GM12865 (cell line): ENCODE results near the gene ZSCAN2.

Experiments
- DNase-seq: peaks from one replicate; pipeline ENCODE4 v3.0.0; 2010; ENCODE audit warnings: low read depth
- H3K4me3 ChIP-seq: 2 replicates; pipeline ENCODE4 v1.5.1; 2011; ENCODE audit warnings: mild to moderate bottlenecking, low read depth, low read length, control low read depth
- CTCF ChIP-seq: IDR thresholded peaks from 2 replicates; pipeline ENCODE4 v1.5.1; 2011; ENCODE audit warnings: low read length, control low read depth, low read depth, inconsistent platforms; ENCODE audit not compliant: insufficient read depth; ENCODE audit errors: missing control alignments

ZSCAN2 gene

GRCh38 chr15:84661001-84661400 is 60.2 kb downstream of the ZSCAN2 start:
- TF ChIP-seq CTCF = no peak
- DNase-seq = no peak
- H3K4me3 ChIP-seq = no peak overlapping the region

GRCh38 chr15:84666373-84666772 is 65.6 kb downstream of the ZSCAN2 start:
- no peak for TF ChIP-seq CTCF
- DNase-seq = no peak
- no peak overlapping the region for H3K4me3 ChIP-seq

GRCh38 chr15:84668221-84668982 is 67.6 kb downstream of the ZSCAN2 start:
- DNase-seq = no peak
- no peak overlapping the region for H3K4me3 ChIP-seq
- no peak for TF ChIP-seq CTCF

DNA sequence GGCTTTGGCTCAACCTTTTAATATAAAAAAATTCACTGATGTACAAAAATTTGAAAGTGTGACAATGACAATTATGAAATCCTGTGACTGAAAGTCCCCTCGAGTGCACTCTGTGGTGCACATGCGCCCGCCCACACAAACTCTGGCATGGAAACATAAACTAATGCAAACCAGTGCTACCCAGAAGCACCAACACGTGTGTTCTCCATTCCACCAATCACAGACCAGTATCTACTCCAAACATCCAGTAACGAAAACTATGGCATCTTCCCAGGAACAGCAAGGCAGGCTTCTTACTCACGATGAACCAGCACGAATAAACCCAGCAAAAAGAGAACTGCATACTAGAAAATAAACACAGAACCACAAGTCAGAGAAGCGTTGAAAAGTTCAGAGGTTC is 68.9 kb downstream of the ZSCAN2 start:
- no peak overlapping the region for H3K4me3 ChIP-seq
- TF ChIP-seq CTCF = no peak
- DNase-seq = no peak

DNA sequence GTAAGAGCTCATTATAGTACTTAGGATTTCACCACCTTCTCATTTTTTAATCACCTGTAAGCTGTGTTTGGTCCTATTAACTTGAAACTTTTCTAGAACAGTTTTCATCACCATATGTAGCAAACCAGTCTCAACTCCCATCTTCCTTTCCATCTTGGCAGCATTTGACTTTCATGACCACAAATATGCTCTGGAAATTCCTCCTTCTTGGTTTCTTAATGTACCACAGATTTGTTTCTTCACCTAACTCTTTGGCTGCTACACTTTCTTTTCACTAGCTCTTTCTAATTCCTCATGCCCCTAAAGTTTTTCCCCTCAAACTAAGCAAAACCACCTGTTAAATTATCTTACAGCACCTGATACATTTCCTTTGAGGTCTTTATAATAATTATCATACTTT is 70.4 kb downstream of the ZSCAN2 start:
- no peak overlapping the region for H3K4me3 ChIP-seq
- TF ChIP-seq CTCF = no peak
- no peak for DNase-seq
